ENCODE data around the gene SPTBN1. TPM values are rescaled to one million over a fixed set of nuclear protein-coding genes. Genes with fewer than 3 reads are reported as not detected.

Gene SPTBN1
- total RNA-seq, 2 experiments from 2014 or later: 132 to 183 TPM

GRCh38 chr2:54499661-54500060 lies 43.5 kb downstream of the SPTBN1 start:
- no peak overlapping the region for H2AFZ ChIP-seq (ENCODE audit: low read length)
- no peaks in the 10 kb centered on the region for H3K36me3 ChIP-seq (ENCODE audit: insufficient read depth, low read length)
- POLR2A ChIA-PET: no interaction called here
- TF ChIP-seq CTCF (conservative IDR thresholded peaks at IDR 0.05; ENCODE audit: low read length) (no peak), EZH2phosphoT487 (IDR thresholded peaks at IDR 0.05; ENCODE audit: borderline replicate concordance, low read depth, low read length) (no peak)
- intact Hi-C loops (cut with micrococcal nuclease; ENCODE audit: unreplicated experiment): loop anchor here (10.0 kb wide), 1 partner anchor 155 kb away; no protein-coding TSS in a partner anchor
- H4K20me1 ChIP-seq (ENCODE audit: insufficient read depth, low read length): no peaks in the 10 kb centered on the region
- H3K4me3 ChIP-seq (ENCODE audit: low read depth, low read length, poor library complexity, severe bottlenecking): no peak overlapping the region
- no TSS peak for BruUV-seq (replicated peaks)
- DNase-seq (ENCODE audit: low spot score): no peak
- H3K4me2 ChIP-seq (ENCODE audit: low read length): no peak overlapping the region
- H3K27ac ChIP-seq (ENCODE audit: low read depth, low read length, poor library complexity, severe bottlenecking): no peak overlapping the region
- CTCF ChIA-PET (ENCODE audit: unreplicated experiment): no interaction called here
- peaks cover 35% of the 10 kb centered on the region for H3K4me1 ChIP-seq (ENCODE audit: insufficient read depth, low read length, poor library complexity, severe bottlenecking)
- no peaks in the 10 kb centered on the region for H3K9me3 ChIP-seq (ENCODE audit: low read length)
- no peaks in the 10 kb centered on the region for H3K79me2 ChIP-seq (ENCODE audit: insufficient read depth, low read depth, low read length)
- H3K9me2 ChIP-seq (ENCODE audit: insufficient read depth, low read length): no peaks in the 10 kb centered on the region

- DNase-seq (ENCODE audit: low spot score): no peak
- Histone ChIP-seq H3K4me2 (ENCODE audit: low read length) (no peak overlapping the region), H2AFZ (ENCODE audit: low read length) (no peak overlapping the region), H3K36me3 (ENCODE audit: insufficient read depth, low read length) (no peaks in the 10 kb centered on the region), H3K4me1 (ENCODE audit: insufficient read depth, low read length, poor library complexity, severe bottlenecking) (peaks cover 29% of the 10 kb centered on the region), H3K27ac (ENCODE audit: low read depth, low read length, poor library complexity, severe bottlenecking) (no peak overlapping the region), H3K9me3 (ENCODE audit: low read length) (no peaks in the 10 kb centered on the region), H3K79me2 (ENCODE audit: insufficient read depth, low read depth, low read length) (no peaks in the 10 kb centered on the region), H3K9me2 (ENCODE audit: insufficient read depth, low read length) (no peaks in the 10 kb centered on the region), H3K4me3 (ENCODE audit: low read depth, low read length, poor library complexity, severe bottlenecking) (no peak overlapping the region), H4K20me1 (ENCODE audit: insufficient read depth, low read length) (no peaks in the 10 kb centered on the region)
- CTCF ChIA-PET (ENCODE audit: unreplicated experiment): interaction anchor here (0.8 kb wide), 1 partner anchor 9 kb away, joined by 3 read pairs; no protein-coding TSS in a partner anchor
- BruUV-seq (replicated peaks): no TSS peak
- POLR2A ChIA-PET: interaction anchor here (0.5 to 1.1 kb wide), 6 partner anchors 11 to 398 kb away, joined by 3 to 4 read pairs (median 3); no protein-coding TSS in a partner anchor
- no peak for TF ChIP-seq CTCF (conservative IDR thresholded peaks at IDR 0.05; ENCODE audit: low read length)
- no peak for TF ChIP-seq EZH2phosphoT487 (IDR thresholded peaks at IDR 0.05; ENCODE audit: borderline replicate concordance, low read depth, low read length)
- intact Hi-C loops (cut with micrococcal nuclease; ENCODE audit: unreplicated experiment): loop anchor here (10.0 kb wide), 1 partner anchor 156 kb away; no protein-coding TSS in a partner anchor
Measured at GRCh38 chr2:54500404-54501205, 44.5 kb downstream of the SPTBN1 start.

Data from OCI-LY7 (cell line).